ENCODE data around the gene RPTN. TPM values are rescaled to one million over a fixed set of nuclear protein-coding genes. Genes with fewer than 3 reads are reported as not detected.

Gene RPTN
- total and polyA plus RNA-seq, 2 experiments from 2014 or later = not detected

GRCh38 chr1:152168535-152168868 is 9.5 kb upstream of the RPTN start:
- Mint-ChIP-seq H3K27me3 (ENCODE audit: insufficient read depth, low read depth, poor library complexity) (peaks cover 3% of the 10 kb centered on the region), H3K4me1 (peaks cover 2% of the 10 kb centered on the region; the same call in 2 of the 3 replicates), H3K9me3 (no peaks in the 10 kb centered on the region; the same call in 2 of the 3 replicates), H3K27ac (no peak overlapping the region), H3K36me3 (ENCODE audit: low read depth) (no peaks in the 10 kb centered on the region), H3K4me3 (no peak overlapping the region)
- H3K27ac ChIP-seq (ENCODE audit: low read depth) = no peak overlapping the region
- no peaks in the 10 kb centered on the region for H3K4me1 ChIP-seq (ENCODE audit: insufficient read depth)
- TF ChIP-seq JUNB (IDR thresholded peaks at IDR 0.05; ENCODE audit: unreplicated experiment) (no peak), ZNF114 (CRISPR knock-in tag; IDR thresholded peaks at IDR 0.05) (no peak), STAT1 (IDR thresholded peaks at IDR 0.05; ENCODE audit: unreplicated experiment) (no peak), EZH2 (IDR thresholded peaks at IDR 0.05; ENCODE audit: low read depth, unreplicated experiment) (no peak), EZH2phosphoT487 (IDR thresholded peaks at IDR 0.05; ENCODE audit: unreplicated experiment) (no peak), CREB1 (CRISPR knock-in tag; IDR thresholded peaks at IDR 0.05; ENCODE audit: low read depth) (no peak), ZNF462 (CRISPR knock-in tag; IDR thresholded peaks at IDR 0.05) (no peak), REST (IDR thresholded peaks at IDR 0.05; ENCODE audit: unreplicated experiment) (no peak), POLR2AphosphoS5 (IDR thresholded peaks at IDR 0.05; ENCODE audit: low read depth) (no peak)
- H4K20me1 ChIP-seq (replicated peaks; ENCODE audit: insufficient read depth) = no peaks in the 10 kb centered on the region
- H3K4me3 ChIP-seq = no peak overlapping the region
- H3K27me3 ChIP-seq (ENCODE audit: insufficient read depth) = no peaks in the 10 kb centered on the region
- ATAC-seq (no peak), DNase-seq (ENCODE audit: low spot score) (no peak)
- H3K79me2 ChIP-seq (replicated peaks; ENCODE audit: insufficient read depth) = no peaks in the 10 kb centered on the region
- no peaks in the 10 kb centered on the region for H3F3A ChIP-seq (replicated peaks; ENCODE audit: low read depth)
- H2AFZ ChIP-seq = 0 out of 2 replicates have a peak overlapping the region, but pooled peaks have one; percentile 47
- no peaks in the 10 kb centered on the region for H3K36me3 ChIP-seq (ENCODE audit: insufficient read depth)
- no peak overlapping the region for H3K4me2 ChIP-seq
- no peaks in the 10 kb centered on the region; the same call in 1 of the 2 replicates for H3K9me2 ChIP-seq (ENCODE audit: insufficient read depth)

Measured in GM23338 (cell line).